ENCODE results near the gene MAP3K21.

- TF ChIP-seq NR3C1 (CRISPR knock-in tag; IDR thresholded peaks at IDR 0.05) (no peak), CTCF (IDR thresholded peaks at IDR 0.05 in 2 of 3, conservative IDR thresholded peaks at IDR 0.05 in 1 of 3; ENCODE audit: insufficient read depth in 2 of 3, low read depth in 1 of 3, low read length in 3 of 3) (no peak), SETDB1 (IDR thresholded peaks at IDR 0.05; ENCODE audit: low read length) (no peak), NR2C1 (IDR thresholded peaks at IDR 0.05) (no peak), NR2C1 (tag; IDR thresholded peaks at IDR 0.05) (no peak), SMARCB1 (IDR thresholded peaks at IDR 0.05; ENCODE audit: insufficient read length, low read depth) (no peak), PCBP2 (IDR thresholded peaks at IDR 0.05; ENCODE audit: low read depth, low read length, poor library complexity, severe bottlenecking) (no peak), TCF3 (CRISPR knock-in tag; IDR thresholded peaks at IDR 0.05) (no peak), GATA2 (CRISPR knock-in tag; IDR thresholded peaks at IDR 0.05) (no peak)
Measured at GRCh38 chr1:233333086-233333485, 5.6 kb downstream of the MAP3K21 start.
